ENCODE measurements around the gene KDM6A.
"Not testable (repeated sequence)": the region's sequence is repeated elsewhere in the genome, so short reads cannot be mapped to it uniquely, and the experiment has no call there.

The KDM6A gene

DNA sequence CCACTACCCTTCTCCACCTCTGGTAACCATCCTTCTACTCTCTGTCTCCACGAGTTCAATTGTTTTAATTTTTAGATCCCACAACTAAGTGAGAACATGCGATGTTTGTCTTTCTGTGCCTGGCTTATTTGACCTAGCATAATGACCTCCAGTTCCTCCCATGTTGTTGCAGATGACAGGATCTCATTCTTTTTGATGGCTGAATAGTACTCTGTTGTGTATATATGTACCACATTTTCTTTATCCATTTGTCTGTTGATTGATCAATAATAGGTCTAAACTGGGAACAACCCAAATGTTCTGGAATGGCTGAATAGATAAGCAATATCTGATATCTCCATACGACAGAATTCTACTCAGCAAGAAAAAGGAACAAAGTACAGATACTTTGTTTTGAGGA, 260.5 kb downstream of the KDM6A start:
- DNase-seq = no peak

DNA sequence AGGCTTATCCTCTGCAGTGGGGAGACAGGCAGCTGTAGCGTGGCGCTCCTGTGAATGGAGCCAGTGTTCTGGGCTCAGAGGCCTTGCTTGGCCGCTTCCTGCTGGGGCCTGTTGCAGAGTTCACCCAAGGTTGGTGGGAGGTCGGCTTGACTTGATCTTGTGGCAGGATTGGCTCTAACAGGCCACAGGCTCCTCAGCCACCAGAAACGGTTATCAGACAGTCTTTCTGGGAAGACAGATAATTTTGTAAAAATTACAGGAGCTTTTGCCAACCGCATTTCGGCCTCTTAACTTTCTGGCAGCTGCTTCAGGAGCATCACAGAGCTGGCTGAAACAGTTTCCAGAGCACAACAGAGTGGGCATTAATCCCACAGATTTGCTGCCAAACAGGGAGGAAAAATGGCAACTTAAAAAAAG, 261.3 kb downstream of the KDM6A start:
- no peak for DNase-seq

DNA sequence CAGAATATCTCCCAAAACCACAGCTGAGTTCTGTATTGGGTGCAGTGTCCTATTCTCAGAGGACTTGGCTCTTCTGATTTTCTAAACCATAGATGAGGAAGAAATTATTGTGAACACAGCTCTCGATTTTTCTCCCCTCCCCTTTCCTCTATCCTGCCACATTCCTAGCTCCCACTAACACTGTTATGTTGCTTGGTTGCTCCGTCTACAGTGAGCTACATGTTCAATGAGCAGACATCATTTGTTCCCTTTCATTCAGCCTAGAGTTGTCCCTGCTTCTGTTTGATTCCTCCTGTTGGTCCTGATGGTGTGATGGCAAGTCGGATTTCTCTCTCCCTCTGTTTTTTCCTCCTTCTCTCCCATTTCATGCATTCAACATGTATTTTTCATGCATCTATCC, 261.8 kb downstream of the KDM6A start:
- no peak for DNase-seq

DNA sequence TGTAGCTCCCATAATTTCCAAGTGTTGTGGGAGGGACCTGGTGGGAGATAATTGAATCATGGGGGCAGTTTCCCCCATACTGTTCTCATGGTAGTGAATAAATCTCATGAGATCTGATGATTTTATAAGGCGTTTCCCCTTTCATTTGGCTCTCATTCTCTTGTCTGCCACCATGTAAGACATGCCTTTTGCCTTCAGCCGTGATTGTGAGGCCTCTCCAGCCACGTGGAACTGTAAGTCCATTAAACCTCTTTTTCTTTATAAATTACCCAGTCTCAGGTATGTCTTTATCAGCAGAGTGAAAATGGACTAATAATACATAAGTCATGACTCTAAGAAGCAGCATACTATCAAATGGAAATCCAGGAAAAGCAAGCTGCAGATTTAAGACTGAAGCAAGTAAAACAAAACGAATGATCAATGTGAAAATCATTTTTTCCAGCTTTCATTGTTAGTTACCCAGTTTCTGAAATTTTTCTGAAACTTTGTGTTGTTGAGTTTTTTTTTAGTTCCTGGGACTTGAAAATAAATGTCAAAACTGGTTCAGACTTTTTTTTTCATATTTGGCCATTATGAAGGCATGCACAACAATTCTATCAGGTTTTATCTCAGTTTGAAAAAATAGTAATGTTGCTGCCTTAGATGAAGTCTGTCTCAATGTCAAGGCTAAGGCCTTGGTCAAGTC, 262.5 kb downstream of the KDM6A start:
- not testable (repeated sequence) for DNase-seq

DNA sequence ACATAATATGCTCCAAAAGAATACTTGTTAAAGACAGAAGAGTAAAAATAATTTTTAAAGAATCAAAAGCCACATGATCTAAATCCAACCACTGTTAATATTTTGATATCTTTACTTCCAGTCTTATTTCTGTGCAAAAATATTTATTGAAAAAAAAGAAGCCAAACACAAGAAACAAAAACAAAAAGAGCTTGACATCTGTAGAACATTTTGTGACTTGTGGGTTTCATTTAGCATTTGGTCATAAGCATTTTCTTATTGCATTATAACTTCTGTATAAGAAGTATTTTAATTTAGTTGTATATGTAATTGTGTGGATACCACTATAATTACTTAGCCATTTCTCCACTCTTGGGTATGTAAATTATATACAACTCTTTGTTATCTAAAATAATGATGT, 264.5 kb downstream of the KDM6A start:
- no peak for DNase-seq

DNA sequence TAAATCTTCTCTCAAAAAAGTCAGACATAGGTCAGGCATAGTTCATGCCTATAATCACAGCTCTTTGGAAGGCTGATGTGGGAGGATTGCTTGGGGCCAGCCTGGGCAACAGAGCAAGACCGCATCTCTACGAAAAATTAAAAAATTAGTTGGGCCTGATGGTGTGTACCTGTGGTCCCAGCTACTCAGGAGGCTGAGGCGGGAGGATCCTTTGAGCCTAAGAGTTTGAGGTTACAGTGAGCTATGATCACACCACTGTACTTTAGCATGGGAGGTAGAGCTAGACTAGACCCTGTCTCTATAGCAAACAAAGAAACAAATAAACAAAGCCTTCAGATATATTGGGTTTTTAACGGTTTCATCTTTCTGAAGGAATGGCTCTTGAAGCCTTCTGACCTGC, 265.5 kb downstream of the KDM6A start:
- DNase-seq = no peak

DNA sequence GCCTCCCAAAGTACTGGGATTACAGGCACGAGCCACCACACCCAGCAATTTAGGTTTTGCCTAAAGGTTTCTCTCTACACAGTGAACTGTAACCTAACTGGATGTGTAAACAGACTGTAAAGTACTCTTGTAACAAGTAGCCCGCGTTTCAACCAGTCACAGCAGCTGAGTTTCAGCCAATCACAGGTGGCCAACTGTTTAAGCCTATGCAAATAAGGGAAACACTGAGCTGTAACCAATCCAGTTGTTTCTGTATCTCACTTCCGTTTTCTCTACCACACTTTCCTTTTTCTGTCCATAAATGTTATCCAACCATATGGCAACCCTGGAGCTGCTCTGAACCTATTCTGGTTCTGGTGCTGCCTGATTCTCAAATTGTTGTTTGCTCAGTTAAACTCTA, 267.8 kb downstream of the KDM6A start:
- DNase-seq = no peak

DNA sequence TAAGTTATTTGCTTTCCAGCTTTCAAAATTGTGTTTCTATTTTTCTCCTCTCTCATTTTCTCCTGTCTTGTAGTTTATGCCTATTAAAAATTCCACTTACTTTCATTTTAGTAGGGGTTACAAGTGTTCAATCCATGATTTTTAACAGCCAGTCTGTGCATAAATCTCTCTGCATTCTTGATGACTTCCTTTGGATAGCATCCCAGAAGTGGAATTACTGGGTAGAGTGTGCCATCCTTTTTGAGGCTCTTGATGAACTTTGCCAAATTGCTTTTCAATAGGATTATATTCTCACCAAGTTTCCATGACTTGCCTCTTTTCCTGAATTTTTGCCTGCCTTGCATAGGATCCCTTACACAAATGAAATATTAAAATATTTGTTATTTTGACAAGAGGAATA, 269.2 kb downstream of the KDM6A start:
- DNase-seq = no peak

DNA sequence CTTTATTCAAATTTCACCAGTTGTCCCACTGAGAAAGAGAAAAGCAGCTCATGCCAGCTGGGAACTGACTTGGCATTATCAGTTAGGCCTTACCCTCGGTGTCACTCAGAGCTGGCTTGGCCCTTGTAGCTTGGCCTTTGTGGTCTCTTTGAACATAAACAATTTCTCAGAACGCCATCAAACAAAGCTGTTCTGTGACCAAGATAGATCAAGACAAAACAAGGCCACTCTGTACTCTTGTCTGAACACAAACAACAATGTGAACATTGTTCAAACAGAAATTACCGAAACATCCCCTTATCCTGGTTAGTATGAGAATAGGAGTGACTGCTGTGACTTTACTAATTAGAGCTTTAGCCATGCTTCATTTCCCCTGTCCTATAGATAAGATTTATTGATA, 270.5 kb downstream of the KDM6A start:
- DNase-seq = no peak

DNA sequence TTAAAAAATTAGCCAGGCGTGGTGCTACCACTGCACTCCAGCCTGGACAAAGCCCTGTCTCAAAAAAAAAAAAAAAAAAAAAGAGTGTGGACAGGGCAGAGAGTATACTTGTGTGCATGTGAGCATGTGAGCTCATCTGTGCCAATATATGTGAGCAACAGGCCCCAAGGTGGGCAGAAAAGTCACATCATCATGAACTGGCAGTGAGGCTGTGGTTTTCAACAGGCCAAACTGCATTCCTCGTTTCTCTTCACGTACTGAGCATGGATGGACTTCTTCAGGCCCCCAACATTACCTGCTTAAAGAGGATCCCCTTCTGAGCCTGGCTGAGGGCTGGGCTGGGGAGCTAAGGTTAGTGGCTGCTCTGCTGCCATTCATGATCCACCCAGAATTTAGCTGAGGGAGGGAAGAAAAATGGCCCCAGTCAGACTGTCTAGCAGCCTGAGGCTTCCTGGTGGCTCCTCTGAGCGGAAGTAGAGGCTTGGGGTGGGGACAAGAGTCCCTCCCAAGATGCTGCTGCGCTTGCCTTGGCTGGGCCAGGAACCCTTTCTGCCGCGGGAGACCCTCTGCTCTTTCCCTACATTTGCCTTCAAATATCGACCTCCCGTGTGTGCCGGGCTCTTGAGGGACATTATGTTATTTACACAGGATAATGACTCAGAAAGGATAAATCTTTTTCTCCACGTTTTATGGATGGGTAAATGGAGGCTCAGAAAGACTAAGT, 272.7 kb downstream of the KDM6A start:
- DNase-seq = no peak

DNA sequence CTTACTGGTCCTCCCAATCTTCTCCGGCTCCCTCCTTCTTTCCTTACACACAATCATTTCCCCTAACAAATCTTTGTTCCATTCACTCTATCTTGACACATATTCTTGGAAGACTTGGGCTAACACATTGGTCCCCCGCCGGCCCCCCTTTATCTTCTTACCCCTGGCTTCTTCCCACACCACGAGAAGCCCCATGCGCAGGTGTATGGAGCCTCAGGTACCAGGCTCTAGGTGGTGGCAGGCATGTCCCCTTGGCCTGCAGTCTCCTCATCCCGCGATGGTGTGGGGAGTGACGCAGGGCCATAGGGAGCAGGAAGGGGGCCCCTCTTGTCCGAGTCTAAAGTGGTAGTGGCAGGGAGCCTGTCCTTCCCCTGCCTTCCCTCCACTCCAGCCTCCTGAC, 277.8 kb downstream of the KDM6A start:
- no peak for DNase-seq

DNA sequence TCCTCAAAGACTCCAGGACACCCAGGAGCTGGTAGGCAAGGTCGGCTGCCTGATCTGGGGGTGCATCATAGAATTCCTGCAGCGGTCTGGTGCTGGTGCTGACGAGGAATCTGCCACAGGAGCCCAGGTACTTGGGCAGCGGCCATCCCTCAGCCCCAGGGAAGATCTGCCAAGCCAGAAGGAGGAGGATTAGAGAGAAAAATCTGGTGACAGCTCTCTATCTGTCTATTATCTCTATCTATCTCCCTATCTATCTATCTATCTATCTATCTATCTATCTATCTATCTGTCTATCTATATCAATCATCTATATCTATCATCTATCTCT, 281.0 kb downstream of the KDM6A start:
- no peak for DNase-seq

DNA sequence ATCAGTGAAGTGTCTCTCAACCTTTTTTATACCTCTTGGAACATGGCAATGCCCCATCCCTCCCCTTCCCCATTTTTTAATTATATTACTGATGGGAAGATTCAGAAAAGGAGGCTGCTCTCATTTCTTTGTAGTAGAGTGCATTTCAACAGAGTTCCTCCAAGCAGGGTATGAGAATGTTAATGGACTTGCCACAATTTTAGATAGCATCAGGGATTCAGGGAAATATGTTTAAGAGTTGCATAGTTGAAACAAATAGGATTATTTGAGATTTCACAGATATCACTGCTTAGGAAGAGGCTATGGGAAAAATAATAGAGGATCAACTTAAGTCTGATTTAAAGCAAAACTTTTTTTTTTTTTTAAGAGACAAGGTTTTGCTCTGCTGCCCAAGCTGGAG, 281.5 kb downstream of the KDM6A start:
- no peak for DNase-seq

DNA sequence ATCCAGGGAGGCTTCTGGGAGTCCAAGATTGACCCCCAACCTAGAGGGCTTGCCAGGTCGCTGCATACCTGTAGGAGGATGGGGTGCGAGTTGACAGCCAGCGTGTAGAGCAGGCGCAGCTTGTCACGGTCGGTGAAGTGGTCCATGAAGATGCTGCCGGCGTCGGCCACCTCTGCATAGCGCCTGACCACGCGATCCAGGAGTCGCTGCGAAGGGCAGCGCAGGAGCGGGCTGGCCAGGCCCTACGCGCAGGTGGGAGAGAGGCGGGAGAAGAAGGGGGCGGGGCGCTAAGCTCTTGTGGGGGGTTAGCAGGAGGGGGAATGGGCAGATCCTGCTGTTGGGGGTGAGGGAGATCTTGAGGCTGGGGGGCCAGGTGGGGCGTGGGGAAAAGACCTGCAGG, 284.7 kb downstream of the KDM6A start:
- DNase-seq = no peak

Measured in left hindlimb (tissue), 1 donor.